HepG2 (cell line): ENCODE data around the gene GSTM4. TPM values are rescaled to one million over a fixed set of nuclear protein-coding genes. Genes with fewer than 3 reads are reported as not detected.

ENCODE experiments used
- ATAC-seq: fragments of 200-7000 bp; cut with Tn5 transposase; 3 replicates; pipeline ENCODE4 v1.9.1; 2020; ENCODE audit warnings: mild to moderate bottlenecking, moderate library complexity
- BruUV-seq: library from RNA; stranded (reverse); fragments of 400-500 nt; replicated peaks from 2 replicates; lab custom pipeline; 2021; lab: Mats Ljungman, UMichigan
- CTCF ChIA-PET: fragments of 300-600 bp; formaldehyde crosslinking; extraction: SDS; loops from one replicate; lab custom pipeline; 2021; ENCODE audit warnings: low total read pairs, inconsistent platforms, low intra/inter-chr PET ratio; lab: Yijun Ruan, JAX
- POLR2A ChIA-PET: fragments of 350-600 bp; sonication (Branson Sonifier 250); formaldehyde crosslinking; loops from one replicate; lab custom pipeline; 2020; ENCODE audit warnings: antibody characterized with exemption, inconsistent platforms; lab: Yijun Ruan, JAX
- DNase-seq: peaks from one replicate; pipeline ENCODE4 v3.0.0-alpha.2; 2015; ENCODE audit warnings: low spot score
- FAIRE-seq: peaks from 3 replicates; lab custom pipeline; 2011; peaks lifted over from hg19 to GRCh38; lab: Jason Lieb, UNC
- H2AFZ ChIP-seq: one replicate; pipeline ENCODE4 v1.6.1; 2011; ENCODE audit warnings: low read length, inconsistent platforms
- H3K27ac ChIP-seq: fragments of 300-600 bp; 3 replicates; pipeline ENCODE4 v1.8.0; 2011; ENCODE audit warnings: mixed run types, mild to moderate bottlenecking, mixed read lengths, low read length, inconsistent platforms; ENCODE audit not compliant: insufficient read depth; ENCODE audit errors: extremely low read length
- H3K27me3 ChIP-seq, 2 experiments: fragments of 200-600 bp in 1 of 2; 2 replicates in 1 of 2; 3 replicates in 1 of 2; pipeline versions ENCODE4 v1.6.0 to v1.8.0; 2011; ENCODE audit warnings: low read length in 2 of 2, mild to moderate bottlenecking in 2 of 2, moderate library complexity in 2 of 2, inconsistent platforms in 1 of 2; ENCODE audit not compliant: insufficient read depth in 2 of 2, control insufficient read depth in 1 of 2
- H3K36me3 ChIP-seq, 2 experiments: fragments of 200-600 bp in 1 of 2; replicated peaks in 1 of 2; 2 replicates in 1 of 2; 3 replicates in 1 of 2; pipeline versions ENCODE4 v1.5.1 to v1.8.0; 2011; ENCODE audit warnings: low read length in 2 of 2, inconsistent platforms in 1 of 2; ENCODE audit not compliant: insufficient read depth in 2 of 2, control insufficient read depth in 1 of 2
- H3K4me1 ChIP-seq: 2 replicates; pipeline ENCODE4 v1.5.1; 2012; ENCODE audit warnings: low read length, inconsistent platforms; ENCODE audit not compliant: insufficient read depth
- H3K4me2 ChIP-seq: 2 replicates; pipeline ENCODE4 v1.6.0; 2011; ENCODE audit warnings: low read depth, low read length, inconsistent platforms
- H3K4me3 ChIP-seq, 3 experiments: fragments of 200-600 bp in 1 of 3; sonication (generic), shearing (Covaris generic) in 1 of 3; replicated peaks in 1 of 3; 2 replicates each; pipeline ENCODE4 v1.5.1; 2011 to 2016; ENCODE audit warnings: low read length in 3 of 3, inconsistent platforms in 2 of 3, low read depth in 2 of 3, mild to moderate bottlenecking in 2 of 3, control low read depth in 1 of 3, mixed read lengths in 1 of 3; ENCODE audit not compliant: insufficient read depth in 1 of 3
- H3K79me2 ChIP-seq: one replicate; pipeline ENCODE4 v1.6.1; 2011; ENCODE audit warnings: low read length, inconsistent platforms; ENCODE audit not compliant: insufficient read depth
- H3K9ac ChIP-seq: 2 replicates; pipeline ENCODE4 v1.6.0; 2011; ENCODE audit warnings: mild to moderate bottlenecking, low read depth, low read length, inconsistent platforms; ENCODE audit not compliant: insufficient read depth
- H3K9me3 ChIP-seq: 2 replicates; pipeline ENCODE4 v1.5.1; 2012; ENCODE audit warnings: mild to moderate bottlenecking, low read length
- H4K20me1 ChIP-seq: 2 replicates; pipeline ENCODE4 v1.6.0; 2011; ENCODE audit warnings: inconsistent platforms, mild to moderate bottlenecking, low read length, moderate library complexity; ENCODE audit not compliant: insufficient read depth
- DMAP1 ChIP-seq: IDR thresholded peaks from 2 replicates; pipeline ENCODE4 v1.6.1; 2016
- NR2F1 ChIP-seq, 2 experiments: fragments of 450-650 bp in 1 of 2; formaldehyde crosslinking in 1 of 2; IDR thresholded peaks; 2 replicates each; pipeline versions ENCODE4 v1.5.0 to v1.6.1; 2016 to 2020; ENCODE audit warnings: mild to moderate bottlenecking in 1 of 2, missing compliant biosample characterization in 1 of 2, missing genetic modification reagents in 1 of 2, moderate library complexity in 1 of 2
- RERE ChIP-seq: IDR thresholded peaks from 2 replicates; pipeline ENCODE4 v1.6.1; 2016; ENCODE audit warnings: low read depth, missing genetic modification reagents, missing compliant biosample characterization
- SNAI1 ChIP-seq: sonication (generic); formaldehyde crosslinking; IDR thresholded peaks from 2 replicates; pipeline ENCODE4 v1.5.0; 2020; ENCODE audit warnings: mild to moderate bottlenecking, missing genetic modification reagents, borderline replicate concordance
- TARDBP ChIP-seq: sonication (generic); formaldehyde crosslinking; IDR thresholded peaks from 2 replicates; pipeline ENCODE4 v1.8.0; 2022; ENCODE audit warnings: mild to moderate bottlenecking, missing genetic modification reagents
- TEF ChIP-seq: sonication (generic); formaldehyde crosslinking; IDR thresholded peaks from 2 replicates; pipeline ENCODE4 v1.5.0; 2020; ENCODE audit warnings: missing genetic modification reagents
- ZMAT5 ChIP-seq: sonication (generic); formaldehyde crosslinking; IDR thresholded peaks from 2 replicates; pipeline ENCODE4 v1.5.0; 2020; ENCODE audit warnings: mild to moderate bottlenecking, low read depth, missing genetic modification reagents, borderline replicate concordance
- ZNF207 ChIP-seq: fragments of 450-650 bp; IDR thresholded peaks from 2 replicates; pipeline ENCODE4 v1.6.1; 2016; ENCODE audit warnings: antibody characterized with exemption, borderline replicate concordance
- ZNF670 ChIP-seq: sonication (generic); formaldehyde crosslinking; IDR thresholded peaks from 2 replicates; pipeline ENCODE4 v1.8.0; 2022; ENCODE audit warnings: mild to moderate bottlenecking, missing genetic modification reagents, borderline replicate concordance
- WGBS: methylation state at CpG from one replicate; pipeline ENCODE4 v1.1.6; 2017; ENCODE audit warnings: low lambda C conversion rate; 5-methylcytosine and 5-hydroxymethylcytosine counted together
- in situ Hi-C: cut with HindIII; loops from 2 replicates; pipeline ENCODE4 v1.10.0; 2017; ENCODE audit warnings: low pct_unique_long_range_greater_than_20kb; ENCODE audit not compliant: extremely low pct_ligation_motif_present
- intact Hi-C: fragments of 100-400 bp; cut with micrococcal nuclease; formaldehyde crosslinking; loops from one replicate; pipeline ENCODE4 v1.10.0; 2022; ENCODE audit not compliant: unreplicated experiment
- polyA plus RNA-seq, 8 experiments: library from polyadenylated mRNA; depleted of rRNA in 3 of 8; stranded (reverse) in 7 of 8; unstranded in 1 of 8; fragments of >200 nt; fragmentation: Illumina TruSeq in 4 of 8; extraction: Trizol in 4 of 8; gene quantifications; 2 replicates each; pipeline versions ENCODE4 v1.2.1 to v1.2.3, GENCODE V29; 2011 to 2016; ENCODE audit warnings: low read depth in 4 of 8, missing spikeins in 1 of 8, mixed read lengths in 1 of 8; ENCODE audit not compliant: insufficient read depth in 1 of 8
- total RNA-seq, 5 experiments: library from RNA; depleted of rRNA; stranded (reverse); fragments of >200 nt; fragmentation: Illumina TruSeq; extraction: Trizol; gene quantifications; 2 replicates each; pipeline ENCODE4 v1.2.3, GENCODE V29; 2016; ENCODE audit warnings: low read depth in 1 of 5
- TF ChIP-seq, protein P1 (sequence below): sonication (generic); formaldehyde crosslinking; IDR thresholded peaks from 2 replicates; pipeline ENCODE4 v1.8.0; 2022; ENCODE audit warnings: missing genetic modification reagents, low read depth, mild to moderate bottlenecking, borderline replicate concordance

GSTM4 gene
- total and polyA plus RNA-seq, 2 of the 13 experiments (the other 11 are each of a cell fraction or from before 2014, with no cell fraction given) = 25.3 to 40.8 TPM

- Histone ChIP-seq H4K20me1 (no peaks in the 10 kb centered on the region), H3K4me2 (no peak overlapping the region), H3K4me3 (no peak overlapping the region), H2AFZ (no peak overlapping the region), H3K9ac (no peak overlapping the region)
- no peak for FAIRE-seq
- 93% methylated on average over 7 of the region's 7 CpGs for WGBS
- no peak for TF ChIP-seq DMAP1 (CRISPR knock-in tag)
- TF ChIP-seq, all 625 proteins: peak for 0
- ATAC-seq = no peak
- no TSS peak for BruUV-seq
- POLR2A ChIA-PET = no interaction called here
- H3K27ac ChIP-seq = no peak overlapping the region
- H3K27me3 ChIP-seq = 0 out of 5 replicates have a peak, but pooled peaks cover 0 to 4% of the 10 kb centered on the region in 2 experiments
- H3K79me2 ChIP-seq = no peaks in the 10 kb centered on the region
- intact Hi-C loops (loop anchor here (5.0 kb wide), 1 partner anchor 114 kb away; no protein-coding TSS in a partner anchor), in situ Hi-C loops (no loop called here)
- H3K36me3 ChIP-seq = no peaks in the 10 kb centered on the region; a peak in 2 of 5 replicates
- no peak for DNase-seq
- H3K4me1 ChIP-seq = peaks cover 35% of the 10 kb centered on the region
- H3K9me3 ChIP-seq = no peaks in the 10 kb centered on the region
- CTCF ChIA-PET = no interaction called here
Observed at GRCh38 chr1:109657970-109658369, 2.1 kb downstream of the GSTM4 start.

DNA sequence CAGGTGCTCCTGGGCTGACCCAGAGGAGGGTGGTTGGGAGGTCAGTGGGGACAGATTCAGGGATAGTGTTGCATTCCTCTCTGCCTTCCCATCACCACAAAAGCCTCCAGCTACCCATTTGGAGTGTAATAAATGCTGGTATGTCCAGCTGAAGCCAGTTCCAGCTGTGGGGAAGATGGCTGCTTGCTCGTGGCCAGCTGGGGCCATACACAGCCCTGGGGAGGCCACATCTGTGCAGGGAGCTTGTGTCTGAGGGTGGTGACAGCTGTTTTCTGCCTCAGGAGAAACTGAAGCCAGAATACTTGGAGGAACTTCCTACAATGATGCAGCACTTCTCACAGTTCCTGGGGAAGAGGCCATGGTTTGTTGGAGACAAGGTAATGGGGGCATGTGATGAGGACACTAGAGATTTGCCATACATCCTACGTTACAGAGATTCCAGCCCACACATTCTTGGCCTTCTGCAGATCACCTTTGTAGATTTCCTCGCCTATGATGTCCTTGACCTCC is 2.7 kb downstream of the GSTM4 start:
- Histone ChIP-seq H3K9me3 (no peaks in the 10 kb centered on the region), H3K36me3 (no peaks in the 10 kb centered on the region; a peak in 2 of 5 replicates), H3K4me1 (peaks cover 35% of the 10 kb centered on the region), H3K4me3 (no peak overlapping the region), H3K4me2 (no peak overlapping the region), H3K27me3 (0 out of 5 replicates have a peak, but pooled peaks cover 0 to 4% of the 10 kb centered on the region in 2 experiments), H3K9ac (no peak overlapping the region), H2AFZ (no peak overlapping the region), H4K20me1 (no peaks in the 10 kb centered on the region), H3K27ac (no peak overlapping the region), H3K79me2 (no peaks in the 10 kb centered on the region)
- ChIA-PET CTCF (no interaction called here), POLR2A (no interaction called here)
- intact Hi-C loops (loop anchor here (5.0 kb wide), 1 partner anchor 114 kb away; no protein-coding TSS in a partner anchor), in situ Hi-C loops (no loop called here)
- FAIRE-seq (no peak), ATAC-seq (no peak), DNase-seq (no peak)
- no TSS peak for BruUV-seq
- WGBS = 59% methylated on average over 3 of the region's 3 CpGs
- no peak for TF ChIP-seq ZNF207
- TF ChIP-seq RERE (CRISPR knock-in tag) = no peak
- TF ChIP-seq ZNF670 = no peak
- no peak for TF ChIP-seq SNAI1
- TF ChIP-seq TEF = no peak
- no peak for TF ChIP-seq NR2F1 (CRISPR knock-in tag; IDR thresholded peaks at IDR 0.05)
- no peak for TF ChIP-seq ZMAT5 (CRISPR knock-in tag)
- TF ChIP-seq TARDBP (CRISPR knock-in tag) = no peak
- TF ChIP-seq, protein P1, sequence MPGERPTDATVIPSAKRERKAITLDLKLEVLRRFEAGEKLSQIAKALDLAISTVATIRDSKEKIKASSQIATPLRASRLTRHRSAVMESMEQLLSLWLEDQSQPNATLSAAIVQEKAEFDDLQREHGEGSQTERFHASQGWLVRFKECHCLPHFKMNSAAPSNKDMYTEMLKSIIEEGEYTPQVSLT (CRISPR knock-in tag) = no peak
